ENCODE data around the gene BORA.

- TF ChIP-seq CTCF (conservative IDR thresholded peaks at IDR 0.05; ENCODE audit: low read depth in 2 of 2) = no peak
- no peak for TF ChIP-seq NANOG (IDR thresholded peaks at IDR 0.05; ENCODE audit: borderline replicate concordance)
- no peak for TF ChIP-seq POLR2AphosphoS5 (IDR thresholded peaks at IDR 0.05; ENCODE audit: low read depth)
Observed at GRCh38 chr13:72680353-72680752, 47.4 kb upstream of the BORA start.
